Spinal cord (tissue), 10 donors: ENCODE measurements around the gene LILRA1. TPM values are rescaled to one million over a fixed set of nuclear protein-coding genes. Genes with fewer than 3 reads are reported as not detected.
"Not testable (repeated sequence)": the region's sequence is repeated elsewhere in the genome, so short reads cannot be mapped to it uniquely, and the experiment has no call there.

Experiments
- DNase-seq, 6 donors: peaks; one replicate each; pipeline versions ENCODE4 v3.0.0 to v3.0.0-alpha.2; 2013 to 2015; ENCODE audit warnings: low spot score in 6 of 6, low read depth in 4 of 6
- H3K27ac ChIP-seq: one replicate; pipeline ENCODE4 v1.5.1; 2013; ENCODE audit warnings: low read depth, low read length, control low read depth
- H3K27me3 ChIP-seq: one replicate; pipeline ENCODE4 v1.6.1; 2013; ENCODE audit warnings: low read length; ENCODE audit not compliant: control insufficient read depth, insufficient read depth
- H3K36me3 ChIP-seq: one replicate; pipeline ENCODE4 v1.6.1; 2013; ENCODE audit warnings: low read length; ENCODE audit not compliant: control insufficient read depth, insufficient read depth
- H3K4me1 ChIP-seq: one replicate; pipeline ENCODE4 v1.6.1; 2013; ENCODE audit warnings: low read length; ENCODE audit not compliant: control insufficient read depth, insufficient read depth
- H3K4me3 ChIP-seq: one replicate; pipeline ENCODE4 v1.5.1; 2013; ENCODE audit warnings: low read depth, low read length, control low read depth
- H3K9me3 ChIP-seq: one replicate; pipeline ENCODE4 v1.6.1; 2013; ENCODE audit warnings: low read length; ENCODE audit not compliant: control insufficient read depth, insufficient read depth
- WGBS: methylation state at CpG from one replicate; pipeline ENCODE4 v1.1.5; 2013; ENCODE audit warnings: missing lambda C conversion rate; ENCODE audit not compliant: insufficient coverage; 5-methylcytosine and 5-hydroxymethylcytosine counted together
- polyA plus RNA-seq, 2 donors: library from polyadenylated mRNA; unstranded; fragments of 120-200 nt; gene quantifications; one replicate each; pipeline ENCODE4 v1.2.1, GENCODE V29; 2013; ENCODE audit not compliant: insufficient read length in 2 of 2
- total RNA-seq, 2 donors: library from RNA; depleted of rRNA in 1 of 2; stranded (reverse); fragments of 120-200 nt in 1 of 2; fragments of >200 nt in 1 of 2; gene quantifications; one replicate each; pipeline versions ENCODE4 v1.2.3 to v1.2.4, GENCODE V29; 2013 to 2014
- donor health status: healthy.

The LILRA1 gene
- total and polyA plus RNA-seq, 4 donors: 0.72 to 1.4 (median 0.91) TPM

DNA sequence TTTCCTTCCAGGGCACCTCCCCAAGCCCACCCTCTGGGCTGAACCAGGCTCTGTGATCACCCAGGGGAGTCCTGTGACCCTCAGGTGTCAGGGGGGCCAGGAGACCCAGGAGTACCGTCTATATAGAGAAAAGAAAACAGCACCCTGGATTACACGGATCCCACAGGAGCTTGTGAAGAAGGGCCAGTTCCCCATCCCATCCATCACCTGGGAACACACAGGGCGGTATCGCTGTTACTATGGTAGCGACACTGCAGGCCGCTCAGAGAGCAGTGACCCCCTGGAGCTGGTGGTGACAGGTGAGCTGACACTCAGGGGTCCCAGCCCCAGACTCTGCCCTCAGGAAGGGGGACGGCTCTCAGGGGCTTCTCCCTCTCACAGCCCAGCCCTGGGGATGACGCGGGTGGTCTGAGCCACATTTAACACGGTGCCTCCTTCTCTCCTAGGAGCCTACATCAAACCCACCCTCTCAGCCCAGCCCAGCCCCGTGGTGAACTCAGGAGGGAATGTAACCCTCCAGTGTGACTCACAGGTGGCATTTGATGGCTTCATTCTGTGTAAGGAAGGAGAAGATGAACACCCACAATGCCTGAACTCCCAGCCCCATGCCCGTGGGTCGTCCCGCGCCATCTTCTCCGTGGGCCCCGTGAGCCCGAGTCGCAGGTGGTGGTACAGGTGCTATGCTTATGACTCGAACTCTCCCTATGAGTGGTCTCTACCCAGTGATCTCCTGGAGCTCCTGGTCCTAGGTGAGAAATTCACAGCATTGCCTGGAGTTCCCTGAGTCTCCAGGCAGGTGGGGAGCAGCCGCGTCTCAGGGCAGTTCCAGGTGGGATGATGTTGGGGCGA is 38.3 kb downstream of the LILRA1 start:
- not testable (repeated sequence) for H3K4me1 ChIP-seq, H3K27me3 ChIP-seq

DNA sequence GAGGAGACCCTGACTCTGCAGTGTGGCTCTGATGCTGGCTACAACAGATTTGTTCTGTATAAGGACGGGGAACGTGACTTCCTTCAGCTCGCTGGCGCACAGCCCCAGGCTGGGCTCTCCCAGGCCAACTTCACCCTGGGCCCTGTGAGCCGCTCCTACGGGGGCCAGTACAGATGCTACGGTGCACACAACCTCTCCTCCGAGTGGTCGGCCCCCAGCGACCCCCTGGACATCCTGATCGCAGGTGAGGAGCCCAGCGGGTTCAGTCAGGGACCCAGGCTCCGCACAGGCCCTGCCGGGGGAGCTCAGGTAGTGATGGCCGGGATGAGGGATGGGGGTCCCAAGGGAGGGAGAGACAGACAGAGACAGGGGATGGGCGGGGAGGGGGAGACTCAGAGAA is 39.1 kb downstream of the LILRA1 start:
- H3K4me3 ChIP-seq, H3K9me3 ChIP-seq, H3K4me1 ChIP-seq, H3K27me3 ChIP-seq, DNase-seq, H3K36me3 ChIP-seq, H3K27ac ChIP-seq: not testable (repeated sequence)
- 89% methylated on average over 16 of the region's 16 CpGs for WGBS

More for the DNA sequence above, 38.3 kb downstream of the LILRA1 start:
- DNase-seq, H3K9me3 ChIP-seq, H3K4me3 ChIP-seq, H3K36me3 ChIP-seq, H3K27ac ChIP-seq: not testable (repeated sequence)
- 80% methylated on average over 21 of the region's 23 CpGs for WGBS

DNA sequence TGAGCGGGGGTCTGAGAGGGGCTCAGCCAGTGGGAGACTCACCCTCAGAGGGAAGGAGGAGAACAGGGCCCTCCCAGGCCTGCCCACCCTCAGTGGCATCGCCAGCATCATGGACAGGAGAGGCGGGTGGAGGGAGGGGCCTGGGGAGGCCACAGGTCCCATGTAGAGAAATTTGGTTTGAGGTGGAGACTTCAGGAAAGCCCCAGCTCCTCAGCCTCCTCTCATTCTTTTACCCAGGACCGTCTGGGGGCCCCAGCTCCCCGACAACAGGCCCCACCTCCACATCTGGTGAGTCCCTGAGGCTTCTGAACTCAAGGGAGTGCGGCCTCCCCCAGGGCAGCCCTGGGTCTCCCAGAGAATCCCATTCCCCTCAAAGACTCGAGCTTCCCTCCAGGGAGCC is 40.0 kb downstream of the LILRA1 start:
- Histone ChIP-seq H3K36me3 (no peaks in the 10 kb centered on the region), H3K9me3 (no peaks in the 10 kb centered on the region), H3K4me1 (no peaks in the 10 kb centered on the region), H3K4me3 (no peak overlapping the region), H3K27ac (no peak overlapping the region), H3K27me3 (no peaks in the 10 kb centered on the region)
- no peak for DNase-seq
- 65% methylated on average over 3 of the region's 7 CpGs for WGBS

DNA sequence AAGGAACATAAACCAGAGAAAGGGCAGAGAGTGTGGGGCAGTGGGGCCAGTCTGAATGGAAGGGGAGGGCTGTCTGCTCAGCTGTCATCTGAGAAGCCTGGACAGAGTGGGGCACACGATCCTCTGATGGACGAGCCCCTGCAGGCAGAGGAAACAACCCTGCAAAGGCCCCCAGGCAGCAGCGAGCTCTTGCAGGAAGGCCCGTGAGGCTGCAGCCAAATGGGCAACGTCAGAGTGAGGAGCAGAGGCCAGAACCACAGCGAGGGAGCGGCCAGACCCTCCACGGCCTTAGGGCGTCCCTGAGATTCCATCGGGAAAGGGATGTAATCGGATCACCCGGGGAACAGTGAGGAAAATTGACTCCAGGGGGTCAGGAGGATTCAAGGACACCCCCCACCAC is 42.6 kb downstream of the LILRA1 start:
- H3K27ac ChIP-seq, H3K4me3 ChIP-seq, H3K36me3 ChIP-seq, DNase-seq, H3K9me3 ChIP-seq, H3K27me3 ChIP-seq, H3K4me1 ChIP-seq: not testable (repeated sequence)
- WGBS: 11% methylated on average over 9 of the region's 12 CpGs

DNA sequence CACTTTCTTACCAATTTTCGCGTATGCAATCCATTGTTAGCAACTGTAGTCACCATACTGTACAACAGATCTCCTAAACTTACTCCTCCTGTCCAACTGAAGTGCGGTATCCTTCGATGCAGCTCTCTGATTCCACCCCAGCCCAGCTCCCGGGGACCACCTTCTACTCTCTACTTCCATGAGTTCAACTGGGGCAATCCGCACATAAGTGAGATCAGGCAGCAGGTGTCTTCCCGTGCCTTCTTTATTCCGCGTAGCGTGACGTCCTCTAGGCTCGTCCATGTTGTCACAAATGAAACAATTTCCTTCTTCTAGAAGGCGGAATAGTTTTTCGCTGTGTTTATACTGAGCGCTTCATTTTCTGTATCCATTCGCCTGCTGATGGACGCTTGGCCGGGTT is 45.3 kb downstream of the LILRA1 start:
- Histone ChIP-seq H3K27ac (no peak overlapping the region), H3K36me3 (no peaks in the 10 kb centered on the region), H3K27me3 (no peaks in the 10 kb centered on the region), H3K4me1 (no peaks in the 10 kb centered on the region), H3K4me3 (no peak overlapping the region), H3K9me3 (no peaks in the 10 kb centered on the region)
- 91% methylated on average over 13 of the region's 18 CpGs for WGBS
- DNase-seq: no peak

DNA sequence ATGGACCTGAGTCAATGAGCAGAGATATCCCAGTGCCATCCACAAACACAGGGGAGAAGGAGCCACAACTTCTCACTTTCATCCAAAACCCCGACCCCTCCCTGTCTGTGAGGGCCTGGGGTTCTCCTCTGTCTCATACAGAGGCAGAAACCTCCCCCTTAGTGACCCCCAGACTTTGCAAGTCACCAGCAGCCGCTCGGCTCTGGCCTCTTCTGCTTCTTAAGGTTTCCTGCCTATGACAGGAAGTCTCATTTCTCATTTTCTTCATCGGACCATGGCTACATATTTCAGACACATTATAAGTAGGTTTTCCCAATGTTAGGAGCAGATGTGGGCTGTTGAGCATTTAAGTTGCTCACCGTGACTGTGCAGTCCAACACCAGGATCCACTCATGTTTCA is 49.5 kb downstream of the LILRA1 start:
- not testable (repeated sequence) for H3K27me3 ChIP-seq, H3K9me3 ChIP-seq, H3K27ac ChIP-seq, H3K4me1 ChIP-seq, H3K4me3 ChIP-seq, H3K36me3 ChIP-seq, DNase-seq
- 57% methylated on average over 1 of the region's 5 CpGs for WGBS

DNA sequence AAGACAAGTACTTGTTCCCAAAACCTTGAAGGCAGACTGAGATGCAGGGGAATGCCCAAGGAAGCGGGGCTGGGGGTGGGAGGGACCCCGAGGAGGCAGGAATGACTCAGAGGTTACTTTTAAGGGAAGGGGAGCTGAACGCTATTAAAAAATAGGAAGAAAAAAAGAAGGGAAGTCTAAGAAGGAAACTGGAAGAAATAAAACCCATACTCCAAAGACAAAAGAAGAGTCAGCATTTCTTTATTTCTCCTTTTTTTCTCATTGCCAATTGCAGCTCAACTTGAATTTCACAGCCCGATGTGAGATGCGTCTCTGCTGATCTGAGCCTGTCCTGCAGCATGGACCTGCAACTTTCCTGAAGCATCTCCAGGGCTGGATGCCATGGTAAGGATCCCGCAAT is 50.2 kb downstream of the LILRA1 start:
- WGBS: 73% methylated on average over 3 of the region's 6 CpGs

DNA sequence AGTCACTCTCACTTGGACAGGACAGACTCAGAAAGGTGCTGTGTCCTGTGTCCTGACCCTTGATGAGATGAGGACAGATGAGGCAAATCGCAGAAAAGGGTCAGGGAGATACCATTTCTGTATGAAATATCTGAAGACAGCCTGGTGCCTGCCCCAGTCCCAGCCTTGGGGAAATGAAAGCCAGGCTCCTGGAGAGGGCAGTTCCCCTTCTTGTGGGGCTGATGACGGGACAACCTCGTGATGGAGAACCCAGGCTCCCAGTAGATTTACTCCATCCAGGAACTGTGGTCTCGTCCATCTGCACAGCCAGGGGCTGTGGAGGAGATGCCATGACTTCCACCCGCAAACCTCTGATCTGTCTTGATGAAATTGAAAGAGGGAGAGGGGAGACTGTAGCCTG is 50.6 kb downstream of the LILRA1 start:
- no peak for DNase-seq
- no peaks in the 10 kb centered on the region for H3K4me1 ChIP-seq
- WGBS: 80% methylated on average over 3 of the region's 5 CpGs
- no peaks in the 10 kb centered on the region for H3K36me3 ChIP-seq
- no peak overlapping the region for H3K4me3 ChIP-seq
- H3K27ac ChIP-seq: no peak overlapping the region
- no peaks in the 10 kb centered on the region for H3K27me3 ChIP-seq
- H3K9me3 ChIP-seq: no peaks in the 10 kb centered on the region

More for the DNA sequence above, 50.2 kb downstream of the LILRA1 start:
- DNase-seq, H3K4me1 ChIP-seq, H3K27me3 ChIP-seq, H3K36me3 ChIP-seq, H3K27ac ChIP-seq, H3K9me3 ChIP-seq, H3K4me3 ChIP-seq: not testable (repeated sequence)

DNA sequence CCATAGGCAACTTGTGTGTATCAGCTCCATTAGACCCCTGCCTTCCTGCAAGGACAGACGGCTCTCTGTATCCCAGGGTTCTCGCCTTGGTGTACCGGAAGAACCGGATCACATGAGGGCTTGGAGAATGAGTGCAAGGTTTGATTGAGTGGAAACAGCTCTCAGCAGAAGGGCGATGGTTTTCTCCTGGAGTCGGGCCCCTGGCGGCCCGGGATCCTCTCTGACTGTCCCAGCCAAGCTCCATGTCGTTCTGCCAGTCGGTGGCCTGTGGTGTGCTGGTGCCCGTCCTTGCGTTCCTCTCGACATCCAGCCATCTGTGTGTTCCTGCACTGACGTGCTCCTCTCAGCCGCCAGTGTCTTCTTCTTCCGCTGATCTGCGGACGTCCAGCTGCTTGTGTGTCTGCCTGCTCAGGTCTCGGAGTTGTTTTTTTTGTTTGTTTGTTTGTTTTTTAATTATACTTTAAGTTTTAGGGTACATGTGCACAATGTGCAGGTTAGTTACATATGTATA is 53.0 kb downstream of the LILRA1 start:
- H3K9me3 ChIP-seq: no peaks in the 10 kb centered on the region
- H3K27me3 ChIP-seq: no peaks in the 10 kb centered on the region
- no peaks in the 10 kb centered on the region for H3K36me3 ChIP-seq
- H3K4me1 ChIP-seq: no peaks in the 10 kb centered on the region
- H3K4me3 ChIP-seq: no peak overlapping the region
- H3K27ac ChIP-seq: no peak overlapping the region
- no peak for DNase-seq
- WGBS: 92% methylated on average over 13 of the region's 19 CpGs

DNA sequence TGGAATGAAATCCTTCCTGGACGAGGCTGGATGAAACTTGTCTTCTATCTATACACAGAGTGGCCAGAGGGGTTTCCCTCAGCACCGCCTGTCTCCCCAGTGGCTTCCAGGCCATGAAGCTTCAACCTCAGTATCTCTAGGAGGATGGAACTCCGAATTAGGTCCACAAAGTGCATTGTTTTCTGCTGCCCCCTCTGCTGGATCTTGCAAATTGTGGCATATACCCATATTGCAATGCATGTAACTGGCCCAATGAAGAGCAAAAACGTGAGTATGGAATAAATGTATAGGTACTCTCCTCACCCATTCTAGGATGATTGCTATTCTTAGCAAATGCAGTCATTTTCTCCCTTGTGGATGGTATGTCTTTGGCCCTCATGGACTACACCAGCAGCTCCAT is 54.7 kb downstream of the LILRA1 start:
- WGBS: 60% methylated on average over 2 of the region's 4 CpGs
- no peak for DNase-seq
- no peak overlapping the region for H3K27ac ChIP-seq
- H3K9me3 ChIP-seq: no peaks in the 10 kb centered on the region
- H3K4me3 ChIP-seq: no peak overlapping the region
- no peaks in the 10 kb centered on the region for H3K36me3 ChIP-seq
- H3K4me1 ChIP-seq: no peaks in the 10 kb centered on the region
- H3K27me3 ChIP-seq: no peaks in the 10 kb centered on the region
